Skeletal muscle cell (primary cell): ENCODE data around the gene SAP30BP.

Experiments
- DNase-seq: peaks from one replicate; pipeline ENCODE4 v3.0.0-alpha.2; 2010; ENCODE audit warnings: low read depth
- H3K4me3 ChIP-seq: 2 replicates; pipeline ENCODE4 v1.5.1; 2011; ENCODE audit warnings: low read depth, mild to moderate bottlenecking, control low read depth, low read length, moderate library complexity

The SAP30BP gene

DNA sequence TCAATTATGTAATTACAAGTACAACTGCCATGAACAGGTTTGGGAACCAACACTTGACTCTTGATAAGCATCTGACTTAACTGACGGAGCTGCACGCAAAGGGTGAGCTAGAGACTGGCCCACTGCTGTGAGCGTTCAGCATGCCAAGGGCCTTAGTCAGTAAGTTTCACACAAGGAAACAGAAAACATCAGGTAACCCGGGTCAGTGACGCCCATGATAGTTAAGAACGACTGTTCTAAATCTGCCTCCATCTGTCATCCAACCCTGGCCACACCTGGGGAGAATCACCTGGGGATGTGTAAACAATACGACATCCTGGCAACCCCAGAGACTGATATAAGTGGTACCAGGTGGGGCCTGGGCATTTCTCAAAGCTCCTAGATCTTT lies 21.6 kb upstream of the SAP30BP start:
- no peak overlapping the region for H3K4me3 ChIP-seq
- DNase-seq: no peak

DNA sequence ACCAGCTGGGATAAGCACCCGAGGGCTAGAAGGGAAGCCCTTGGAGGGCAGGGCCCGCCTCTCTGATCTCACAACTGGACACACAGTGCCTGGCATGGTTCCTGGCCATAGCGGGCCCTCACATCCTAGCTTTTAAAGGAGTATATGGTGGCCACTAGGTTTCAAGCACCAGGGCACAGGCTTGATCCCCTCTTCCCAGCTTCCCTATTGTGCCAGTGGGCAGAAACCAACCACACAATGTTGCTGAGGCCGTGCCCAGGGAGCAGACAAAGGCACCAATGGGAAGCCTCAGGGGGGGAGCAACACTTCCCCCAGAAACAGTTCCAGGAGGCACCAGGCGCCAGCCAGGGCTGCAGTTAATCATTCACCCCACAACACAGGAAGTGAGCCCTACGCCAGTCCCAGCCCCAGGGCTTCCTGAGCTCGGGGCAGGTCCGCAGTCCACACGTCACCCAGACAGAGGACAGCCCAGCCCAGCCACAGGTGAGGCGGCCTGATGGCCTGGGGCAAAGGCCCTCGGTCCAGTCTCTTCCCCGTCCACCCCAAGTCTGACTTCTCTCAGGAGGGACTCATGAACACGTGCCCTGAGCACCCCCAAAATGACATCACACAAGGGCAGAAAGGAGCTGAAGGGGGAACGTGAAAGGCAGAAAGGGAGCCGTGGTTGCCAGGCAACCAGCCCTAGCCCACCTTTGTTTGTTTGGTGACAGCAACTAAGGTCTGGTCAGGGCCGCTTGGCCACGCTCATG lies 21.1 kb upstream of the SAP30BP start:
- no peak overlapping the region for H3K4me3 ChIP-seq
- DNase-seq: no peak

DNA sequence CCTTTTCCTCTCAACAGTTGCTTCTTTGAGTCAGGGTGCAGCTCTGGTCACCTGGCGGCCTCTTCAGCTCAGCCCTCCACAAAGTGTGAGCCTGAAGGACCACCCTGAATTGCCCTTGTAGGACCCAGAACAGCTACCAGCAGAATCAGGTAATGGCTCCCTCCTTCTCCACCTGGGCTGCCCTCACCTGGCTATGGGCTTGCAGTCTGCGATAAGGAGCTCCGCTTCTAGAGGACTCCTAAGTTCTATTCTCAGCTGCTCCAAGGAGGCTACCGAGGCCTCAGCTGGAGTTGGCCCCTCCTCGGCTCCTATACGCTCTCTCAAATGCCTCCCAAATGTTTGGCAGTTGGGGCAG lies 20.5 kb upstream of the SAP30BP start:
- DNase-seq: no peak
- no peak overlapping the region for H3K4me3 ChIP-seq

DNA sequence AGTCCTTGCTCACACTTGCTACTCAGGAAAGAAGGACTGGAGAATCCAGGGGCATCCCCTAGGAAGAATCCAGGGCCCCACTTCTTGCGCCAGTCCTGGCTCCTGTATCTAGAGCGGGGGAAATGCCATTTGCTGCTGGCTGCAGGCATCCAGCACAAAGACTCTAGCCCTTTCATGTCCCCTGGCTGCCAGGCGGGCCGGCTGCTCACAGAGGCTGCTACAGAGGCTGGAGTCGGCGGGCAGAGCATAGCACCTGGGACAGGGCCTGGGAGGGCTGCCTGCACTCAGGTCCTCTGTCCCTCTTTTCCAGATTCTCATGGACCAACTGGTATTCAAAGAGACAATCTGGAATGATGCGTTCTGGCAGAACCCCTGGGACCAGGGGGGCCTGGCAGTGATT lies 20.1 kb upstream of the SAP30BP start:
- H3K4me3 ChIP-seq: no peak overlapping the region
- no peak for DNase-seq

DNA sequence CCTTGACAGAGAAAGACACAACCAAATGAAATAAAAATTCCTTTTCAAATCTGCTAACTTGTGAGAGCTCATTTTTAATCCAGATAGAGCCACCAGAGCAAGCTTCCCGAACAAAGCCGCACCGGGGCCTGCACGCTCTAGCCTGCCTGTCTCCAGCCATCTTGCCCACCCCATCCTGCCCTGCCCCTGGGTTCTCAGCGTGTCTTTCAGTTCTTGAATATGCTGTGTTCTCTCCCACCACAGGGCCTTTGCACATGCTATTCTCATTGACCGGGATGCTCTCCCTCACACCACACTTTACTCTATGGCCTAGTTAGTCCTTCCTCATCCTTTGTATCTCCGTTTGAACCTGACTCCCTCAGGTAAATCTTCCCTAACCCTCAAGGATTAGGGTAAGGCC lies 19.2 kb upstream of the SAP30BP start:
- no peak for DNase-seq

DNA sequence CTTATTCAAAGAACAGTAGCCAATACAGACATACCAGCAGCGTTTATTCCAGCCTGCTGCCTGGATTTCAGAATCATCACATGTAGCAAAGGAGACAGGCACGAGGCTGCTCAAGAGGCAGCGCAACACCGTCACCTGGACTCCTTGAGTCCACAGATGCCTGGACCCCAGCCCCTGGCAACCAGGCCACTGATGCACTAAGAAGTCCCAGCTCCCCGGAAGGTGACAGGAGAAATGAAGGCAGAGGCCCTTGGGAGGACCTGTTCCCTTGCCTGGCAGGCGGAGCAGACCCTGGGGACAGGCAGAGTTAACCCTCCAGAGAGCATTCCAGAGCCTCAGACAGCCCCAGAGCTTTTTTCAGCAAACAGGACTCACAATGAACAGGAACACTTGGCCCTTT lies 17.5 kb upstream of the SAP30BP start:
- no peak for DNase-seq
- no peak overlapping the region for H3K4me3 ChIP-seq

More for the DNA sequence above, 19.2 kb upstream of the SAP30BP start:
- no peak overlapping the region for H3K4me3 ChIP-seq

DNA sequence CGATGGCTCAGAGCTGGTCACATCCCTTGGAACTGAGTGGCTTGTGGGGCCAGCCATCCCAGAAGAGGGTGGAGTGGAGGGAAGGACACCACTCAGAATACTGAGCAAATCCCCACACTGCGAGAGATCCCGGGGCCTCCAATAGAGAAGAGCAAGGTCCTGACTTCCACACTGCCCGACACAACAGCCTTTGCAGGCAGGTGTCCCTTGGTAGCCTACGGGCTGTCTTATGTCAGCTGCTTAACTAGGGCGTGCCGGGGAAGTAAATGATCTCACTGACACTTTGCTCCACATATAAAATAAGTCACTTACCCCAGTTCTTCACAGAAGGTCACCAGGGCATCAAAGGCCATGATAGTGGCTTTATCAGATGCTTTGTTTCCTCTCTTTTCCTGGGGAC lies 16.3 kb upstream of the SAP30BP start:
- no peak overlapping the region for H3K4me3 ChIP-seq
- no peak for DNase-seq

DNA sequence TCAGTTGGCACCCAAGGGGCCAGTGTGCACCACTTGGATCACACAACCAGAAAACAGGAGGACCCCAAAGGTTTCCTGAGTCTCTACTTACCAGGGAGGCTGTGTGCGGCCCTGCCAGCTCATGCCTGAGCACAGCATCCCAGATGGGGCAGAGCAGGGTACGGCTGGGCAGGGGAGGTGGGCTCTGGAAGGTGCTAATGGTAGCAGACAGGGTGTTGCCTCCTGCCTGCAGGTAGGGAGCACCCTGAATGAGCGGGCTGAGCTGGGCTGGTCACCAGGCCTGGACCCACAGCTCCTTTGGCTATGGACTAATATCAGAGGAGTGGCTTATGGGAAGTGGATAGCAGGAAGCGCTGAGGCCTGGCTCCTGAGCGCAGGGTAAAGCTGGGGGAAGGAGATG lies 14.8 kb upstream of the SAP30BP start:
- DNase-seq: no peak
- H3K4me3 ChIP-seq: no peak overlapping the region

DNA sequence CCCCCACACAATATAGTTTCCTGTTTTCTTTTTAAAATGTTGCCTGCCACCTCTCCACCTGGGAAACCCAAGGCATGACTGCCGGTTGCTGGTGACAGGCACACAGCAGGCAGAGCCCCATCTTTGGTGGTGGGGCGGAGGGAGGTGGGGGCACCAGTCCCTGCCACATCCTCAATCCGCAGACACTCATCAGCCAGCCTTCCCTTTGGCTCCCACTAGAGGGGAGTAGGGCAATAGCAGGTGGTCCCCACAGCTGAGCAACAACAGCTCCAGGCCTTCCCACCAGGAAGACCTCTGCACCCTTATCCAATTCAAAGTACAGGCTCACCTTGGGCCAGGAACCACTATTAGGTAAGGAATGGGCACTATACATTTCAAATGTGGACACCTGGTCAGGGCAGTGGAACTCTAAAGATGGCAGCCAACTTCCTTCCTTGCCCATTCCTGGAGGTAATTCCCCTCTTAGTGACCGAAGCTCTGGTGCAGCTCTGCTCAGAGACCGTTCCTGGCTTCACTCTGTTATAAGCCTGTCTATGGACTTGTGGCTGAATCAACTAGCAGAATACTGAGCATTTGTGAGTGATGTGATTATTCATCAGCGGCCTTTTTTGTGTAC lies 14.1 kb upstream of the SAP30BP start:
- H3K4me3 ChIP-seq: no peak overlapping the region
- no peak for DNase-seq

DNA sequence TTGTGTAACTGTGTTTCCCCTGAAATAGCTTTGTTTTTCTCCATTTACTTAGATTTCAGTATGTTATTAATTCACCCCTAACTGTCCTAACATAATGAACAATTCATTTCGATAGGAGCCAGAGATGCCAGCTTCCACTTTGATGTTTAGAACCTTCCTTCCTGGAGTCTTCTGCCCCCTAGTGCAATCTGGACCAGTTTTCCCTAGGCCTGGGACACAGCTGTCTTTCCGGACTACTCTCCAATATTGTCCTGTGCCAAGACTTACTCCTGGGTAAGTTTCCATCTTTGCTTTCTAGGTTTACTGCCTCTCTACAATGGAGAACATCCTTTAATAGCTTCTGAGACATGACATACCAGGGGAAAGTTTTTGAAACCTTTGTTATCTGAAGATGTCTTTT lies 13.0 kb upstream of the SAP30BP start:
- no peak for DNase-seq
- H3K4me3 ChIP-seq: no peak overlapping the region

DNA sequence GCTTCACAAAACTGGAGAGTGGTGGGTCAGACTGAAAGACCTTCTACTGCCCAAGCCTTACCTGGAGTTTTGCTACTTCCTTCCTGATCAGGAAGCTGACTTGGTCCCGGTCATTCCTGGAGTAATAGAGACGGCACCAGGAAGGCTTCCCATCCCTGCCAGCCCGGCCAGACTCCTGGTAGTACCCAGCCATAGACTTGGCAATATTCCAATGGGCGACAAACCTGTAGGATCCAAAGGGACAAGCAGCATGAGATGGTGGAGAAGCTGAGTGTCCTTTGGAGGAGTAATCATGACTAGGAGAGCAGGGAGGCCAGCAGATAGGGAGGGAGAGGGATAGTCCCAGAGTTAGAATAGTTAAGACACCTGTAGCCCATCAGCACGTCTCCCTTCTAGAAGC lies 8.9 kb upstream of the SAP30BP start:
- H3K4me3 ChIP-seq: no peak overlapping the region
- no peak for DNase-seq

DNA sequence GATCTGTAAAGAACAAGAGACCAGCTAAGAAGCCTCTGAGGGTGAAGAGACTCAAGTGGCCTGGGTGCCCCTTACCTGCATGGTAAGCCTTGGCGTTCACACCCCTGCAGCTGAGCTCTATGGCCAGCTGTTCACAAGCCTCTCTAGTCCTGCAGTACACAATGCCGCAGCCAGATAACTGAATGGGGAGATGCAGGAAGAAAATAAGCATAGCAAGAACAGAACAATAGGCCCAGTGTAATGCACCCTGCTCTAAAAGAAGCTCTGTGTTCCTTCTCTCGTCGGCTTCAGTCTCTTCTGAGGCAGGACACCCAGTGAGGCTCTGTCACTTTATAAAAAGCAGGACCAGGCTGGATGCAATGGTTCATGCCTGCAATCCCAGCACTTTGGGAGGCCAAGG lies 5.6 kb upstream of the SAP30BP start:
- no peak for DNase-seq
- H3K4me3 ChIP-seq: no peak overlapping the region

DNA sequence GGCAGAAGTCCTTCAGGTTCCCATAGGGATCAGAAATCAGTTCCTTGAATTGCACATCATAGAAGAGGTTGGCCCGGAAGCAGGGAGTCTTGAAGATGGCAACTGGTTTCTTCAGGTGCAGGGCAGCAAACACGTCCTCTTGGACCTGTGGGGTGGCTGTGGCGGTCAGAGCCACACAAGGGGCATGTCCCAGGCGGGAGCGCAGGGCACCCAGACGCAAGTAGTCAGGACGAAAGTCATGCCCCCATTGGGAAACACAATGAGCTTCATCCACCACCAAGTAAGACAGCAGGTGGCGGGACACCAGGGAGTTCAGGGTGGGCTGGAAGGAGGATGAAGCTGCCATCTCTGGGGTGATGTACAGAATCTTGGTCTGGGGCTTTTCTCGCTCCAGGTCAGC lies 4.6 kb upstream of the SAP30BP start:
- DNase-seq: no peak
- no peak overlapping the region for H3K4me3 ChIP-seq

DNA sequence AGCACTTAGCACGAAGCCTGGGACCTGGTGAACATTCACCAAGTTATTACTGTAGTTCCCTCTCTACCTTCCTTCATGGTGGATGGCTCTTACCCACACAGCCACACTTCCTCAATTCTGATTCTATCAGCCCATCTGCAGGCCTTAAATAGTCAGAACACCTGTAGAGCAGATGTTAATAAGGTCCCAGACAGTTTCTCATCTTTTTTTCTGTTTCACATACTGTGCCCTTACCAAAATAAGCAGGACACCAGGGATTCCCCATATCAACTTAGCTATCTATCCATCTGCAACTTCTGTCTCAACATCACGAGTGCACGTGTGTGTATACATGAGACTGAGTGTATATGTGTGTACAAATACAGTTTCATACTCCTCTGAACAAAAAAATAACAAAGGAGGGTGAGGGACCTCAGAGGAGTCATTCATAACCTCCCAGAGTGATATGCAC lies 3.0 kb upstream of the SAP30BP start:
- DNase-seq: no peak
- H3K4me3 ChIP-seq: no peak overlapping the region

DNA sequence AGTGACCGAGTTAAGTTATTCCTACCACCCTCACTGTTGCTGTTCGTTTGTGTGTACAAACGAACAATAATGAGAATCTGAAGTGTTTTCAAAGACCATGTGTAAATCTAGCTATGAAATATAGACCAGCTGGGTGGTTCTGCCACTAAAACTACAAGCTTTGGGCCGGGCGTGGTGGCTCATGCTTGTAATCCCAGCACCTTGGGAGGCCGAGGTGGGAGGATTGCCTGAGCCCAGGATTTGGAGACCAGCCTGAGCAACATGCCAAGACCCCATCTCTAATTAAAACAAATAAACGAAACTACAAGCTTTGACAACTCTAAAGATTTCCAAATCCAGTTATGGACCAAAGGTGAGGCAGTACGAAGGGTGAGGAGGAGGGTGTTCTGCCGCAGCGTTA lies 1.2 kb upstream of the SAP30BP start:
- H3K4me3 ChIP-seq: peak overlapping the region; percentile 87
- DNase-seq: no peak

DNA sequence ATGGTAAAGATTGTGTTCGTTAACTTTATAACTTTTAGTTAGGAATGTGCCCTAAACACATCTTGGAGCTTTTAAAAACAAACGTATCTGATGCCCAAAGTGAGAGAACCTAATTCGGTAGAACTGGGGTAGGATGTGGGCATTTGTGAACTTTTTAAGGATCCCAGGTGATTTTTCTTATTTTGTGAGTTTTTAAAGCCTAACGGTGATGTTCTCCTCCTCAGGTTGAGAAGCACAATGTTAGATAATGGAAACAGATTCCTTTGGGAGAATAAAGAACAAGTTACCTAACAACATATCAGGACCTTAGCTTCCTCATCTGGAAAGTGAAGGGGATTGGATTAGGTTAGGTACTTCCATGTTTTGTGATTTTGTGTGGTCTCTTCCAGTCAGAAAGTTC lies 687 bp downstream of the SAP30BP start:
- H3K4me3 ChIP-seq: peak overlapping the region; percentile 87
- DNase-seq: no peak

DNA sequence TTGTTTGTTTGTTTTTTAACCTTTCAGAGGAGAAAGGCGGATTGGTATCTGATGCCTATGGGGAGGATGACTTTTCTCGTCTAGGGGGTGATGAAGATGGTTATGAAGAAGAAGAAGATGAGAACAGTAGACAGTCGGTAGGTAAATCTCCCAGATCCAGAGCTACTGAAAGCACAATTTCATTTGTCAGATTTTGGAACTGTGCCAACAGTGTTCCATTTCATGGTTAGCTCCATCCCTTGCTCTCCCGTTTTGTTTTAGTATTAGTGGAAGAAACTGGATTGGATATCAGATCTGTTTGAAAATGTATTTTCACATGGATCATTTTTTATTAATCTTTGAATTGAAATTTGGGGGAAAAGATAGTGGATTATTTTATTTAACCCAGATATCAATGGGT lies 1.4 kb downstream of the SAP30BP start:
- no peak overlapping the region for H3K4me3 ChIP-seq
- no peak for DNase-seq

DNA sequence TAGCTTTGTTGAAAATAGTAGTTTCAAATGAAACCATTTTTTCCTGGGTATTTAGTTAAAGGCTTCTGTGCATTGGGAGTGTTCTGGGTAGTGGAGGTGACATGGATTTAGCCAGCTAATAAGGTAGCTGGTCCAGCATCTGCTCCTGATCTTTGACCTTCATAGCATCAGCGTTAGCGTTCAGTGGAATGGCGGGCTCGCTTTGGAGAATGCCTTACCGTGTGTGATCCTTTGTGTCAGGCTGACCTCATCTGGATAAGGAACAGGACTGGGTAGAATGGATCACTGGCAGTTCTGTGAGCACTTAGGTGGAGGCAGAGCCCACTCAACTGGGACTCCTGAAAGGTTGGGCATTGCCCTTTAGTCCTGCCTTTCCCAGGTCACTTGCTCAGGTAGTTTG lies 3.7 kb downstream of the SAP30BP start:
- H3K4me3 ChIP-seq: no peak overlapping the region
- no peak for DNase-seq

DNA sequence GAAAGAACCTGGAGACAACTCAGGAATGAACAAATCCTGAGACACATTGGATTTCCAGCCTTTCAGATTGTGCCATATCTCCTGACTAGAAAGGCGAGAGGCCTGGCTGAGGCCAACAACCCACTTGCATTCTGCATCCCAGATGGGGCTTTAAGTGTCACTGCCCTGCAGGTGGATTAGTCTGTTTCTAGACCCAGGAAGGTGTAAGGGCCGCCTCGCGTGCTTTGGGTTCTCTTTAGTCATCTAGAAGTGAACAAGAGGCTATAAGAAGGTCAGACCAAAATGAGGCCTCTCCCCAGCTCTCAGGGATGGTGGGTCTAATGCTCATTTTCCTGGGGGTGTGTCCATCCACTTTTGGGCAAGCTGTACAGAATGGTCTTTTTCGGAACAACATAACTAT lies 4.9 kb downstream of the SAP30BP start:
- DNase-seq: no peak
- no peak overlapping the region for H3K4me3 ChIP-seq

DNA sequence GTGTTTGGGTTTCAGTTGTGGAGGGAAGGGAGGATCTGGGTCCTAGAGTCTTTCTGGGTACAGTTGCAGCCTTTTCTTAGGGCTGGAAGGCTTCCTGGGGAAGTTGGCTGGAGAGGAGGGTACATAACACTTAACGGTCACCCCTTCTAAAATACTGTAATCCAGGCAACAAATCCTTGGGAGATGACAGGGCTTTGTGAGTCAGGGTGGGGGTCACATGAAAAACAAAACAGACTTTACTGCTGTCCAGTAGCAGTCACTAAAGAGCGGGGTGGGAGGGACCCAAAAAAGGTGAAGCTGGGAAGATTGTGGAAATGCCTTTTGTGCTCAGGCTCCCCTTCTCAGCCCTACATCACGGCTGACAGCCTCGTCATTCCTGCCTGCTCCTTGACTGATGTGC lies 6.3 kb downstream of the SAP30BP start:
- no peak overlapping the region for H3K4me3 ChIP-seq
- DNase-seq: no peak

DNA sequence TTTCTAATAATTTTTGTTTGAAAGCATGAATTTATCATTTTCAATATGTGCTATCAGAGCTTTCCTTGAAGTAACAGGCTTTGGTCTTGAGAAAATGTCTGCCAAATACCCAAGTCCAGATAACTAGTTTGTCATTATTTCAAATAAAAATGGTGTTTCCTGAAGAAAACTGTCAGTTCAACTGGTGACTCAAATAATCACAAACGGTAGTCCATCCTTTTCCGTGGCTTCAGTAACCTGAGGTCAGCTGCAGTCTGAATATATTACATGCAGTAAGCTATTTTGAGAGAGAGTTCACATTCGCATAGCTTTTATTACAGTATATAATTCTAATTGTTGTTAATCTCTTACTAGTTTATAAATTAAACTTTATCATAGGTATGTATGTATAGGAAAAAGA lies 9.3 kb downstream of the SAP30BP start:
- no peak for DNase-seq
- no peak overlapping the region for H3K4me3 ChIP-seq
